ENCODE measurements around the gene NUMBL. TPM values are rescaled to one million over a fixed set of nuclear protein-coding genes. Genes with fewer than 3 reads are reported as not detected.

Gene NUMBL
- polyA plus RNA-seq, 2 of the 4 experiments (the other 2 are of a cell fraction), result 21.1 to 28.7 TPM

DNA sequence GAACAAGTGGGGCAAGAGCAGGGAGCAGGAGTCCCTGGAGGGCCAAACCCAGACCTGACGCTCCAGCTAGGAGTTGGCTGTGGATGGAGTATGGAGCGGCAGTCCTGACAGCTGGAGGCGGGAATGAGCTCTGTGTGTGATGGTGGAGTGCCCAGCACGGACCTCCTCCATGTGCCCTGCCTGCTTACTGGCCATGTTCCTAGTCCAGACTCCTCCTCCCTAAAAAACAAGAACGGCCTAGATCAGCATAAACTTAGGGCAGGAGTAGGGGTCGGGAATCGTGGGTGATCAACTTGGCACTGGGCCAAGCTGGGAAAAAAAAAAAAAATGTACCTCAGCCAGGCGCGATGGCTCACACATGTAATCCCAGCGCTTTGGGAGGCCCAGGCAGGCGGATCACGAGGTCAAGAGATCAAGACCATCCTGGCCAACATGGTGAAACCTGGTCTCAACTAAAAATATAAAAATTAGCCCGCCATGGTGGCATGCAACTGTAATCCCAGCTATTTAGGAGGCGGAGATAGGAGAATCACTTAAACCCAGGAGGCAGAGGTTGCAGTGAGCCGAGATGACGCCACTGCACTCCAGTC lies 59.8 kb downstream of the NUMBL start:
- peaks cover 7% of the 10 kb centered on the region for H3K4me1 ChIP-seq
- TF ChIP-seq GATA3 (IDR thresholded peaks at IDR 0.05; ENCODE audit: borderline replicate concordance), result no peak
- peak; percentile 55 for TF ChIP-seq MAFK (IDR thresholded peaks at IDR 0.05; ENCODE audit: partially characterized antibody)
- TF ChIP-seq ZSCAN20 (CRISPR knock-in tag; IDR thresholded peaks at IDR 0.05), result no peak
- FAIRE-seq (no peak), ATAC-seq (no peak), DNase-seq (ENCODE audit: low read depth in 1 of 2, low spot score in 1 of 2) (no peak)
- no peak overlapping the region for H3K4me2 ChIP-seq
- H3K4me3 ChIP-seq, result no peak overlapping the region
- no peak overlapping the region for H3K27ac ChIP-seq
- 73% methylated on average over 16 of the region's 16 CpGs for whole genome bisulfite sequencing (ENCODE audit: missing lambda C conversion rate)
- CTCF ChIA-PET, result interaction anchor here (0.6 to 14.9 kb wide), 14 partner anchors 10 to 279 kb away, joined by 3 to 423 read pairs (median 3); partner anchors contain the start of gene LTBP4
- POLR2A ChIA-PET, result no interaction called here
- H3K9me3 ChIP-seq, result no peaks in the 10 kb centered on the region

- peaks cover 7% of the 10 kb centered on the region for H3K4me1 ChIP-seq
- H3K9me3 ChIP-seq, result no peaks in the 10 kb centered on the region
- no peak for FAIRE-seq
- POLR2A ChIA-PET, result no interaction called here
- no peak for ATAC-seq
- WGBS (ENCODE audit: missing lambda C conversion rate), result 94% methylated on average over 42 of the region's 42 CpGs
- CTCF ChIA-PET, result interaction anchor here (1.3 to 14.9 kb wide), 4 partner anchors 9 to 86 kb away, joined by 3 to 423 read pairs (median 259); partner anchors contain the start of gene LTBP4
- no peak overlapping the region for H3K4me3 ChIP-seq
- H3K4me2 ChIP-seq, result no peak overlapping the region
- no peak overlapping the region for H3K27ac ChIP-seq
- TF ChIP-seq SREBF2 (IDR thresholded peaks at IDR 0.05) (no peak), RCOR1 (IDR thresholded peaks at IDR 0.05; ENCODE audit: low read depth, low read length) (no peak), FOSB (CRISPR knock-in tag; IDR thresholded peaks at IDR 0.05) (no peak), REST (IDR thresholded peaks at IDR 0.05) (no peak), KDM5A (IDR thresholded peaks at IDR 0.05) (no peak), NFE2L2 (conservative IDR thresholded peaks at IDR 0.05; ENCODE audit: low read length) (no peak)
- TF ChIP-seq, protein P1, sequence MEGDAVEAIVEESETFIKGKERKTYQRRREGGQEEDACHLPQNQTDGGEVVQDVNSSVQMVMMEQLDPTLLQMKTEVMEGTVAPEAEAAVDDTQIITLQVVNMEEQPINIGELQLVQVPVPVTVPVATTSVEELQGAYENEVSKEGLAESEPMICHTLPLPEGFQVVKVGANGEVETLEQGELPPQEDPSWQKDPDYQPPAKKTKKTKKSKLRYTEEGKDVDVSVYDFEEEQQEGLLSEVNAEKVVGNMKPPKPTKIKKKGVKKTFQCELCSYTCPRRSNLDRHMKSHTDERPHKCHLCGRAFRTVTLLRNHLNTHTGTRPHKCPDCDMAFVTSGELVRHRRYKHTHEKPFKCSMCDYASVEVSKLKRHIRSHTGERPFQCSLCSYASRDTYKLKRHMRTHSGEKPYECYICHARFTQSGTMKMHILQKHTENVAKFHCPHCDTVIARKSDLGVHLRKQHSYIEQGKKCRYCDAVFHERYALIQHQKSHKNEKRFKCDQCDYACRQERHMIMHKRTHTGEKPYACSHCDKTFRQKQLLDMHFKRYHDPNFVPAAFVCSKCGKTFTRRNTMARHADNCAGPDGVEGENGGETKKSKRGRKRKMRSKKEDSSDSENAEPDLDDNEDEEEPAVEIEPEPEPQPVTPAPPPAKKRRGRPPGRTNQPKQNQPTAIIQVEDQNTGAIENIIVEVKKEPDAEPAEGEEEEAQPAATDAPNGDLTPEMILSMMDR (IDR thresholded peaks at IDR 0.05), result no peak
- DNase-seq (ENCODE audit: low read depth in 1 of 2, low spot score in 1 of 2), result no peak
Measured at GRCh38 chr19:40629346-40629745, 61.1 kb downstream of the NUMBL start.

DNA sequence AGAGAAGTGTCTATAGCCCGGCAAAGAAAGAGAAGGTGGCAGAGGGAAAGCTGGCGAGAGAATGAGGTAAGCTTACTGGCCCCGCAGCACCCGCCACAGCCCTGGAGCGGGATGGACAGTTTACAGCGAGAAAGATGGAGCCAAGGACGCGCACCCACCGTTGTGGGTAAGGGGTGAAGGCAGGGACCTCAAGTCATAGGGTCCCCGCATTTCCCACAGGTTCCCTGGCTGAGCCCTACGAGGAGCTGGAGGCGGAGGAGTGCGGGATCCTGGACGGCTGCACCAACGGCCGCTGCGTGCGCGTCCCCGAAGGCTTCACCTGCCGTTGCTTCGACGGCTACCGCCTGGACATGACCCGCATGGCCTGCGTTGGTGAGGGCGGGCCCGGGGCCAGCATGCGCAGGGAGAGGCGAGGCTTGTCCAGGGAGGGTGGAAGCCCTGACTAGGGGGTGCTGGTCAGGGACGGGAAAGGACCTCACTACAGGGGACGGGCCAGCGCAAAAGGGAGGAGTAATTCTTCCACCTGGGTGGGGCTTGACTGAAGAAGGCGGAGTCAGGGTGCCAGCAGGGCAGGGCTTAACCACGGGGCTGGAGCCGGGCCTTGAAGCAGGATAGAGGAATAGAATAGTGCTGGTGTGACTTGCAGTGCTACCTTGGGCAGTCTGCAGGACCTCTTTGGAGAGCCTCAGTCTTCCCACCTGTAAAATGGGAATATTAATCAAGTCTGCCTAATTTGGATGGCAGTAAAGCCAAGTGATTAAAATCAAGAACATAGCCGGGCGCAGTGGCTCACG lies 62.8 kb downstream of the NUMBL start:
- no peak for DNase-seq (ENCODE audit: low read depth in 1 of 2, low spot score in 1 of 2)
- peak; percentile 31 to 55; a peak in 3 of 6 replicates for ATAC-seq
- no peak for FAIRE-seq
- H3K4me2 ChIP-seq, result no peak overlapping the region
- H3K4me1 ChIP-seq, result peaks cover 6% of the 10 kb centered on the region; the same call in 2 of the 3 replicates
- no peak overlapping the region for H3K4me3 ChIP-seq
- WGBS (ENCODE audit: missing lambda C conversion rate), result 89% methylated on average over 39 of the region's 39 CpGs
- no peaks in the 10 kb centered on the region for H3K9me3 ChIP-seq
- CTCF ChIA-PET, result interaction anchor here (1.4 to 15.6 kb wide), 6 partner anchors 6 to 87 kb away, joined by 4 to 423 read pairs (median 6); no protein-coding TSS in a partner anchor
- POLR2A ChIA-PET, result no interaction called here
- no peak overlapping the region for H3K27ac ChIP-seq
- TF ChIP-seq ESRRA (IDR thresholded peaks at IDR 0.05; ENCODE audit: borderline replicate concordance, low read length) (no peak), POLR2AphosphoS2 (conservative IDR thresholded peaks at IDR 0.05; ENCODE audit: low read length) (no peak), KDM1A (IDR thresholded peaks at IDR 0.05; ENCODE audit: low read depth) (peak; percentile 47; the same call in 1 of the 2 replicates), MYC (IDR thresholded peaks at IDR 0.05; ENCODE audit: borderline replicate concordance, low read length) (no peak), EP300 (IDR thresholded peaks at IDR 0.05) (no peak), TFCP2L1 (CRISPR knock-in tag; IDR thresholded peaks at IDR 0.05) (no peak)

Measured in A549 (cell line).